Trophoblast cell (in vitro differentiated cells and primary cell): ENCODE measurements around the gene CDR2L.

ENCODE experiments used
- DNase-seq, 2 donors: peaks; one replicate each; pipeline ENCODE4 v3.0.0-alpha.2; 2016
- H2AFZ ChIP-seq: 2 replicates; pipeline ENCODE4 v1.6.1; 2013; ENCODE audit warnings: low read length, moderate library complexity, mild to moderate bottlenecking; ENCODE audit not compliant: insufficient read depth, poor library complexity
- H2AK5ac ChIP-seq: 2 replicates; pipeline ENCODE4 v1.6.1; 2013; ENCODE audit warnings: mild to moderate bottlenecking, low read length
- H2BK120ac ChIP-seq: 2 replicates; pipeline ENCODE4 v1.6.1; 2013; ENCODE audit warnings: low read length, mild to moderate bottlenecking, moderate library complexity; ENCODE audit not compliant: insufficient read depth, poor library complexity
- H2BK12ac ChIP-seq: 2 replicates; pipeline ENCODE4 v1.6.1; 2013; ENCODE audit warnings: mild to moderate bottlenecking, low read length, moderate library complexity
- H2BK5ac ChIP-seq: 2 replicates; pipeline ENCODE4 v1.6.1; 2013; ENCODE audit warnings: low read length, low read depth, moderate library complexity, mild to moderate bottlenecking; ENCODE audit not compliant: poor library complexity
- H3K14ac ChIP-seq: 2 replicates; pipeline ENCODE4 v1.6.1; 2013; ENCODE audit warnings: mild to moderate bottlenecking, low read length
- H3K18ac ChIP-seq: 2 replicates; pipeline ENCODE4 v1.6.1; 2013; ENCODE audit warnings: mild to moderate bottlenecking, low read length
- H3K23ac ChIP-seq: 2 replicates; pipeline ENCODE4 v1.6.1; 2013; ENCODE audit warnings: low read length
- H3K27ac ChIP-seq: 2 replicates; pipeline ENCODE4 v1.5.1; 2013; ENCODE audit warnings: low read depth, mild to moderate bottlenecking, inconsistent platforms, low read length, moderate library complexity
- H3K27me3 ChIP-seq: 2 replicates; pipeline ENCODE4 v1.6.1; 2013; ENCODE audit warnings: inconsistent platforms, mild to moderate bottlenecking, low read length, moderate library complexity; ENCODE audit not compliant: insufficient read depth
- H3K36me3 ChIP-seq, 2 experiments: 1 replicate in 1 of 2; 2 replicates in 1 of 2; pipeline ENCODE4 v1.6.1; 2013; ENCODE audit warnings: low read length in 2 of 2, mild to moderate bottlenecking in 2 of 2, moderate library complexity in 1 of 2; ENCODE audit not compliant: insufficient read depth in 2 of 2, control insufficient read depth in 1 of 2
- H3K4ac ChIP-seq: 2 replicates; pipeline ENCODE4 v1.6.1; 2013; ENCODE audit warnings: low read depth, mild to moderate bottlenecking, low read length, moderate library complexity
- H3K4me1 ChIP-seq, 2 experiments: 1 replicate in 1 of 2; 2 replicates in 1 of 2; pipeline ENCODE4 v1.6.1; 2013; ENCODE audit warnings: low read length in 2 of 2, mild to moderate bottlenecking in 2 of 2, moderate library complexity in 1 of 2; ENCODE audit not compliant: insufficient read depth in 2 of 2, control insufficient read depth in 1 of 2
- H3K4me2 ChIP-seq: 2 replicates; pipeline ENCODE4 v1.6.1; 2013; ENCODE audit warnings: inconsistent platforms, mild to moderate bottlenecking, low read length, moderate library complexity
- H3K4me3 ChIP-seq: 2 replicates; pipeline ENCODE4 v1.5.1; 2013; ENCODE audit warnings: mild to moderate bottlenecking, low read depth, low read length, inconsistent platforms
- H3K79me1 ChIP-seq: one replicate; pipeline ENCODE4 v1.6.1; 2013; ENCODE audit warnings: low read length
- H3K79me2 ChIP-seq: 2 replicates; pipeline ENCODE4 v1.6.1; 2013; ENCODE audit warnings: low read length, mild to moderate bottlenecking; ENCODE audit not compliant: control insufficient read depth, insufficient read depth, poor library complexity
- H3K9ac ChIP-seq: 2 replicates; pipeline ENCODE4 v1.6.1; 2013; ENCODE audit warnings: mild to moderate bottlenecking, low read length
- H3K9me3 ChIP-seq: 2 replicates; pipeline ENCODE4 v1.6.1; 2013; ENCODE audit warnings: low read depth, mild to moderate bottlenecking, control low read depth, inconsistent platforms, low read length; ENCODE audit not compliant: insufficient read depth
- H4K12ac ChIP-seq: 2 replicates; pipeline ENCODE4 v1.6.1; 2013; ENCODE audit warnings: low read depth, mild to moderate bottlenecking, low read length, moderate library complexity
- H4K8ac ChIP-seq: 2 replicates; pipeline ENCODE4 v1.6.1; 2013; ENCODE audit warnings: low read depth, mild to moderate bottlenecking, low read length, moderate library complexity
- H4K91ac ChIP-seq: one replicate; pipeline ENCODE4 v1.6.1; 2013; ENCODE audit warnings: low read depth, mild to moderate bottlenecking, low read length, moderate library complexity
- WGBS: extraction: QIAGEN DNeasy Blood & Tissue Kit; methylation state at CpG from one replicate; pipeline ENCODE4 v1.1.7; 2013; ENCODE audit warnings: missing lambda C conversion rate; ENCODE audit not compliant: insufficient read length, insufficient coverage; ENCODE audit errors: extremely low coverage; 5-methylcytosine and 5-hydroxymethylcytosine counted together

The CDR2L gene

GRCh38 chr17:74971069-74971841 lies 16.2 kb upstream of the CDR2L start:
- H3K79me2 ChIP-seq = no peaks in the 10 kb centered on the region
- peak overlapping the region; percentile 53 for H3K14ac ChIP-seq
- peak overlapping the region; percentile 70 for H3K18ac ChIP-seq
- no peak overlapping the region for H3K4ac ChIP-seq
- H3K4me2 ChIP-seq = peak overlapping the region; percentile 87
- no CpG with 5 or more reads among the region's 8 CpGs for WGBS
- H3K9ac ChIP-seq = no peak overlapping the region
- H3K23ac ChIP-seq = no peak overlapping the region
- H3K79me1 ChIP-seq = peaks cover 12% of the 10 kb centered on the region
- peak overlapping the region; percentile 39 for H2AK5ac ChIP-seq
- H4K91ac ChIP-seq = peak overlapping the region; percentile 39
- peaks cover 9% of the 10 kb centered on the region for H3K27me3 ChIP-seq
- peak overlapping the region; percentile 49 for H4K12ac ChIP-seq
- H3K9me3 ChIP-seq = no peaks in the 10 kb centered on the region
- H4K8ac ChIP-seq = peak overlapping the region; percentile 57
- peak overlapping the region; percentile 56 for H2BK120ac ChIP-seq
- H3K4me3 ChIP-seq = no peak overlapping the region
- H2AFZ ChIP-seq = no peak overlapping the region
- no peak for DNase-seq
- H2BK5ac ChIP-seq = peak overlapping the region; percentile 41
- no peak overlapping the region for H3K27ac ChIP-seq
- H3K4me1 ChIP-seq = peaks cover 29 to 33% of the 10 kb centered on the region in 2 experiments
- H2BK12ac ChIP-seq = peak overlapping the region; percentile 80
- no peaks in the 10 kb centered on the region for H3K36me3 ChIP-seq

- Histone ChIP-seq H3K23ac (no peak overlapping the region), H3K79me1 (peaks cover 12% of the 10 kb centered on the region)
- no CpG with 5 or more reads among the region's 9 CpGs for WGBS
These were observed 15.7 kb upstream of the CDR2L start for GRCh38 chr17:74971842-74972106.

GRCh38 chr17:74972107-74972972 lies 15.1 kb upstream of the CDR2L start, which contains the start of gene HID1:
Gene HID1, minus strand, starts transcription at chr17:74972759. Its CDS starts 103 bp downstream, at chr17:74972656.
- WGBS = no CpG with 5 or more reads among the region's 95 CpGs
- Histone ChIP-seq H3K18ac (peak within 1 kb of the TSS; percentile 70), H3K4me3 (peak within 1 kb of the TSS; percentile 77), H3K9me3 (no peaks in the 10 kb centered on the region), H4K8ac (peak within 1 kb of the TSS; percentile 57), H2AFZ (peak within 1 kb of the TSS; percentile 30), H4K12ac (peak within 1 kb of the TSS; percentile 49), H3K9ac (peak within 1 kb of the TSS; percentile 15), H2BK5ac (peak within 1 kb of the TSS; percentile 41), H2AK5ac (peak within 1 kb of the TSS; percentile 39), H3K79me1 (peaks cover 12% of the 10 kb centered on the region), H3K27me3 (peaks cover 9% of the 10 kb centered on the region), H3K4ac (peak within 1 kb of the TSS; percentile 37), H3K4me2 (peak within 1 kb of the TSS; percentile 87), H3K4me1 (peaks cover 29 to 33% of the 10 kb centered on the region in 2 experiments), H3K14ac (peak within 1 kb of the TSS; percentile 60), H3K79me2 (no peaks in the 10 kb centered on the region), H2BK12ac (peak within 1 kb of the TSS; percentile 80), H3K36me3 (no peaks in the 10 kb centered on the region), H2BK120ac (peak within 1 kb of the TSS; percentile 56), H3K23ac (no peak within 1 kb of the TSS), H3K27ac (no peak within 1 kb of the TSS), H4K91ac (peak within 1 kb of the TSS; percentile 39)
- peak in 1 of 2 donors; percentile 59 for DNase-seq

More at GRCh38 chr17:74971842-74972106, 15.7 kb upstream of the CDR2L start:
- H3K4me2 ChIP-seq = peak overlapping the region; percentile 87
- H3K18ac ChIP-seq = peak overlapping the region; percentile 70
- H3K79me2 ChIP-seq = no peaks in the 10 kb centered on the region
- H2AK5ac ChIP-seq = peak overlapping the region; percentile 39
- no peak overlapping the region for H3K27ac ChIP-seq
- no peak overlapping the region for H3K4ac ChIP-seq
- no peaks in the 10 kb centered on the region for H3K9me3 ChIP-seq
- no peaks in the 10 kb centered on the region for H3K36me3 ChIP-seq
- DNase-seq = no peak
- peak overlapping the region; percentile 5 for H2AFZ ChIP-seq
- peak overlapping the region; percentile 80 for H2BK12ac ChIP-seq
- peak overlapping the region; percentile 49 for H4K12ac ChIP-seq
- H3K4me3 ChIP-seq = peak overlapping the region; percentile 77
- H2BK5ac ChIP-seq = peak overlapping the region; percentile 41
- peaks cover 9% of the 10 kb centered on the region for H3K27me3 ChIP-seq
- peak overlapping the region; percentile 56 for H2BK120ac ChIP-seq
- peaks cover 29 to 33% of the 10 kb centered on the region in 2 experiments for H3K4me1 ChIP-seq
- peak overlapping the region; percentile 57 for H4K8ac ChIP-seq
- peak overlapping the region; percentile 53 for H3K14ac ChIP-seq
- H3K9ac ChIP-seq = no peak overlapping the region
- peak overlapping the region; percentile 39 for H4K91ac ChIP-seq

- WGBS = no CpG with 5 or more reads among the region's 17 CpGs
- peak overlapping the region; percentile 87 for H3K4me2 ChIP-seq
These were observed 14.5 kb upstream of the CDR2L start for GRCh38 chr17:74972973-74973328.

More at GRCh38 chr17:74972973-74973328, 14.5 kb upstream of the CDR2L start:
- Histone ChIP-seq H3K4ac (no peak overlapping the region), H4K91ac (no peak overlapping the region), H4K12ac (no peak overlapping the region), H2BK5ac (no peak overlapping the region), H3K79me1 (peaks cover 12% of the 10 kb centered on the region), H3K27ac (no peak overlapping the region), H3K79me2 (no peaks in the 10 kb centered on the region), H2AK5ac (no peak overlapping the region), H3K23ac (no peak overlapping the region), H3K18ac (no peak overlapping the region), H3K14ac (no peak overlapping the region), H3K4me1 (peaks cover 29 to 33% of the 10 kb centered on the region in 2 experiments), H3K36me3 (no peaks in the 10 kb centered on the region), H3K4me3 (peak overlapping the region; percentile 62), H4K8ac (no peak overlapping the region), H2AFZ (peak overlapping the region; percentile 30), H3K9ac (no peak overlapping the region), H2BK120ac (no peak overlapping the region), H2BK12ac (no peak overlapping the region), H3K27me3 (peaks cover 9% of the 10 kb centered on the region), H3K9me3 (no peaks in the 10 kb centered on the region)
- no peak for DNase-seq
